Amygdala (tissue), 56 donors: ENCODE results near the gene RUNX2.
A peak's percentile ranks its signal among the peaks of the same experiment; 100 is the strongest.

Experiments
- DNase-seq, 56 donors: peaks; one replicate each; lab custom pipeline; 2025; lab: John Stamatoyannopoulos, UW

Gene RUNX2

DNA sequence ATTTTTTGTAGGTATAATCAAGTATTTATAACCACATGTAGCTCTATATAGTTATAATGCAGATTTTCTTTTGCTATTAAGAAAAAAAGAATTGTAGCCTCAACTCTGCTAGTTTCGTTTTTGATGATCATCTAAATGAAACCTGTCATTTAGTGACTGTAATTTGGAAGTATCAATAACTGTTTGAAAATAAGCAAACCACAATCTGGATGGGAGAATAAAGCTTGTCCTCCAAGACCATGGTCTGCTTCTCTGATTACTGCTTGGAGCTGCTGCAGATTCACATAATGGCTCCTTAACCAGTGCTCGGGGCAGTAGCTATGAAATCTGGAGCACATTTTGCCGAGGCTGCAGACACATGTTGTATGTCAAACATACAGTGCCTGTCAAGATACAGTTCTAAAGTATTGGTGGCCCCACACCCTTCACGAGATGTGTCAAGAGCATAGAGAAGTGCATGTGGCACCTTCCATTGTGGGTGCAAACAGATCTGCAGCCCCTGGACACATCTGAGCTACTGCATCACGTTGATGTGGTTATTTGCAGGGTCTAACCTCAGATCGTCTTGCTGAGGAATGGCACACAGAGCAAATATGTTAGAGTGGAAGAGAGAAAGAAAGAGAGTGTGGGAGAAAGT, 305.3 kb downstream of the RUNX2 start:
- DNase-seq = no peak

DNA sequence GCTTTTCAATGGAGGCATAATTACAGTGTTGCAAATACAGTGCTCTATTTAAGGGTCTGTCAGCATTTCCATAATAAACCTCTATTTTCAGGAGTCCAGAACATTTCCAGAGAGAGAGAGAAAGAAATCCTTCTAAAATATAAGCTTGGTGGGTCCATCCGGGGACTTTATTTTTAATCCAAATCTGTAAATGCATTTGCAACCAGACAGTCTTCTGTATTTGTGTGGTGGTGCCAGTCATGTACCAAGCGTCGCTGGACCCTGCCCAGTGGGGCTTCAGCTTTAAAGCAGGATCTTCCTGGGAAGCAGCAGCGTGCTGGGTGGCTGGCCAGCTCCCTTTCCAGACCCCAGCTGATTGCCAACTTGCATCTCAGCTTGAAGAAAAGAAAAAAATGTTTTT, 306.1 kb downstream of the RUNX2 start:
- no peak for DNase-seq

DNA sequence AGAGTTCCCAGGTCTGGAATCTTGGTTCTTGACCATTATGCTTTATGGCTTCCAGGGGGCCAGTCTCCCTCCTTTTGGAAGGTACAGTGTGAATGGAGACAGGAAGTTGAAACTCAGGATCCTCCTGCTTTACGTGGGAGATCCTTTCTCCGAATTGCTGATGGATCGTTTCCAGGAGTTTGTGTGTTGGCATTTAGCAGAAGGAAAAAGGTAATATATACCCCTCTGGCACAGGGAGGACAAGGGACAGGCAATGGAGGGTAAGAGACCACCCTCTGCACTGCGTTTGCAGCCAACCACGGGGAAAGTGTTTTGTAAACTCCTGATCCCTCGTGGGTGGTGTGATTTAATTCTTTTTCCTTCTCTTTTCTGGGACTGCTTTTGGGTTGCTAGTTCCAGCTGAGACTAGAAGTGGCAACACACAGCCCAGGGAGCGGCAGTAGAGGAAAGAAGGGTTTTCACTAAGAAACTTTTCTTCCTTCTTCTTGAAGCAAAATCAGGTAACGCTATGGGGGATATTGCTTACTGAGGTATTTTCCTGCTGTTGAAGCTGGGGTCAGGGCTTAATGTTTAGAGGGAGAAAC, 307.2 kb downstream of the RUNX2 start:
- no peak for DNase-seq

DNA sequence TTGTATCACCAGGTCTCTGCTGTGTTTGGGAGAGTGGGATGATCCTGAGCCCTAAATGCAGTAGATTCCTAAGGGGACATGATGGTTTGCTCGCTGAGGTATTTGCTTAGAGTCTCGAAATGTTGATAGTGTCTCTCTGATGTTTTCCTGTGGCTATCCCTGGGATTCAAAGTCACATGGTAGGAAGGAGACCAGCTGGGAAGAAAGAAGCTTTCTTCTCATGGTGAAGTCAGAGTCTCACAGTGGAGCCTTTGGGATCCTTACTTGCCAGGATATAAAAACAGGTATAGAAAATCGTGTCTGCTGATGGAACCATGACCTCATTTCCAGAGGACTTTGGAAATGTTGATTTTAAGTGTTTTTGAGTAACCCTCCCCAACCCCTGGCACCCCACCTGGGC, 308.9 kb downstream of the RUNX2 start:
- DNase-seq = no peak

DNA sequence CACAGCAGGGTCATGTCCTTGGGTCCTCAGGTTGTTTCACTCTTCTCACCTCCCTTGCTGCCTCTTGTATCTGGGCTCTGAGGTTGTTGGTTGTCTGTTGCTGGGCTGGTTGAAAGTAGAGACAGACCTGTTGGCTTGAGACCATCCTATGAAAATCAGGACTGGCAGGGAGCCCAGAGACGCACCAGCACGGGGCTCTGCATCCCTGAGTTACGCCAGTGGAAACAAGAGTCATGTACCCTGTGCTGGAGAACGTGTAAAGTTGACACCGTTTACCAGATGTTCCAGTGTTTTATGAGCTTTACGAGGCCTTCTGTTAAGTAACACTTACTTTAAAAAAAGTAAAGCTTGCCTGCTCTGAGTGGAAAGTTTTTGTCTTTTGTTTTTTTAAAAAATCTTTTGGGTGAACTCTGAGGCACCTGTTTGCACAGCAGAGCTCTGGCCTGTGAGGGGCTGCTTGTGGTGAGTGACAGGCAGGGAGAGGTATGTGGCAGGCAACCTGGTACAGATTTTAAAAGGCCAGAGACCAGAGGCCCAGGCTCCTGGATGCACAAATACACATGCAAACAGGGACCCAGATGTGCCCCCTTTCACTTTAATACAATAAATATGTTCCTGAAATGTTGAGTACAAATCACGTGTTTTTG, 309.6 kb downstream of the RUNX2 start:
- no peak for DNase-seq

DNA sequence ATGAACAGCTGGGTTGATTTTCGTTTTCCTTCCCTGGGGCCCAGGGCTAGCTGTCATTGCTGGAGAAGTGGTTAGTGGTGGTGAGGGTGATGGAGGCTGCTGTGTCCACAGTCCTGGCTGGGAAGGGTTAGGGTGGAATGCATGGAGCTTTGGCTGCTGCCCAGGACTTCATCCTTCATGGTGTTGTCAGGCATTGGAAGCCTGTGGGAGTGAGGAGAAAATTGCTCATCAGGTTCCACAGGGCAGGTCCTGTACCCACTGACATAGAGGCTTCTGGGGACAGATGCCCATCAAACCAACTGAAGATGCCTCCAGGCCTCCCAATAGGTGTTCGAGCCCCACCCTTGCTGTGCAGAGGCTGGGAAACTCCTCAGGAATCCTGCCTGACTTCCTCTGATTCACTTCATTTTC, 312.0 kb downstream of the RUNX2 start:
- DNase-seq = no peak

DNA sequence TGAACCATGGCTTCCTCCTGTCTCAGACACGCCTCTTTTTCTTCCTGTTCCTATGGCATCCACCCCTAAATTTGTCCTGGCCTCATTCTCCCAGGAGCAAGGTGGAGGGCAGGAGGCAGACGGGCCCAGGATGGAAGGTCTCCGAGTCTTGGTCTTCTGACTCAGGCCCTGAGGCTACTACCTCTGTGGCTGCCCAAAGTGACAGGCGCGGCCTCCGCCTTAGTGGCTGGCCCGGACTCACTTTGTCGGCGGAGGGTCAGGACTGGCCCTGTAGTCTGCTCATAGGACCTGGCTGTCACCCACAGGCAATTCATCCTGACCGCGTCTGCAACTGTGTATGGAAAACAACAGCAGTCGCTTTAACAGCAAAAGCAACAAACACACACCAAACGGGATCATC, 312.7 kb downstream of the RUNX2 start:
- DNase-seq = no peak

DNA sequence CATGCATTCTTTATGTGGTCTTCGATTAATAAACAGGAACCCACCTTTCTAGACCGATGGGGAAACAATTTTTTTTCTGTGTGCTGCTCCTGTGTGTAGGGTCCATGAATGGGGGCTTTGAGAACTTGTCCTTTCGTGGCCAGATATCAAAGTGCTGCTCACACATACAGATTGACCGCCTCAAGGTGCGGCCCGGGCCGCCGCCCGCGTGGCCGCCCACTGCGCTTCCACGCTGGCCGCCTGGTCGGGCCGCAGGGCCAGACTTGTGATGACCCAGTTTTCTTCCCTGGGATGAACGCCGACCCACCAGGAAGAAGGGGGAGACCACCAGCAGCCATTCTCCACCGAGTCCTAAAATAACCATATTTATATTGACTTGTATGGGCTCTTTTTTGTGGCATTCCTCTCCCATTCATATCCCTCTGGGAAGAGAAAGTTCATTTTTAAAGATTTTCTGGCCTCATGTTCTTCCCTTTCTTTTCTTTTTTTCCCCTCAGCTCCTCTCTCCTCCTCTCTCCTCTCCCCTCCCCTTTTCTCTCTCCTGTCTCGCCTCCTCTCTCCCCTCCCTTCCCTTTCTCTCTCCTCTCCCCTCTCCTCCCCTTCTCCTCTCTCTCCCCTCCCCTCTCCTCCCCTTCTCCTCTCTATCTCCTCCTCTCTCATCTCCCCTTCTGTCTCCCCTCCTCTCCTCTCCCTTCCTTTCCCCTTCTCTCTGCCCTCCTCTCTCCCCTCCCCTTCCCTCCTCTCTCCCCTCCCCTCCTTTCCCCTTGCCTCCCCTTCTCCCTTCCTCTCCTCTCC, 314.4 kb downstream of the RUNX2 start:
- no peak for DNase-seq

DNA sequence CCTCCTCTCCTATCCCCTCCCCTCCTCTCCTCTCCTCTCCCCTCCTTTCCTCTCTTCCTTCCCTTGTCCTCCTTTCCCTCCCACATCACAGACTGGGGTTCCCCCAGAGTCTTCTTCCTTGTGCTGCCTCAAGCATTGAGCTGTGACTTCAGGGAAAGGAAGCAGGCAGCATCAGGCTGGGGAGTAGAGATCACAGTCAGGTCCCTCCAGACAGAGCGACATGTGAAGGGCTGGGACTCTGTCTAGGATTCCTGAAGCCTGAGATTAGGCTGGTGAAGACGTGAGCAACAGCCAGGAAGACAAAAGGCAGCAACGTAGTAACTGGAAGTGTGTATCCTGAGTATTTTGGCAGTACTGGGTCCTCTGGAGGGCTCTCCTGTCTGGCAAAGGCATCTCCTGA, 315.0 kb downstream of the RUNX2 start:
- DNase-seq = no peak

DNA sequence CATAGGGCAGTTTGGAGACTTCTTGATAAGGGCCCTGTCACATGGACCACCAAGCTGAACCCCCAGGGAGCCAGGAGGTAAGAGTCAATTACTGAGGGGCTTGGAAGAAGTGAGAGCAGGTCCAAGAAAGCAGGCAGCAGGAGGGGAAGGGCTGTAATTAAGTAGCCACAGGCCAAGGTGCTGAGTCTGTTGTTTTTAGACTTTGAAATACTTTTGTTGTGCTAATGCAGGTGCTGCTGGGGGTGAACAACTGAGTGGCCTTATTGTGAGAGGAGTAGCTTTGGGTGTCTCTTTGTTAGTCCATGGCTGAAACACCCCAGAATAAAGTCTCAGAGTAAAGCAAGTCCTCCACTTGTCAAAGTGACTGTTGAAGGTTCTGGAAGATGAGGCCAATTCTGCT, 316.6 kb downstream of the RUNX2 start:
- DNase-seq = no peak

DNA sequence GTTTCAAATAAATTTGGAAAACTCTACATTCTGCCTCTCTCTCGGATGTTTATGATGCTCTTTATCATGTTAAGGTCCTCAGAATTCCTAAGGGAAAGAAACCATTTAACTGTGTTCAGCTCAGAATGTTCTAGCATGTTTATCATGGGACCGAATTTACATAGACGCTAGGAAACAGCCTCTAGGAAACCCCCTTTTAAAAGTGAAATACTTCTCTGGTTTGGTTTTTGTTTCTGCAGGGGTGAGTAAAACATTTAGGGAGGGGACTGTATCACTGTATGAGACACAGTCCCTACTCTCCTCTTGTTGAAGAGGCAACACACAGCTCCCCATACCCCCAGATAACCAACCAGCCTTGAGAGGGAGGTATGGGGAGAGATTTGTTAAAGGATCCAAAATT, 317.2 kb downstream of the RUNX2 start:
- no peak for DNase-seq

DNA sequence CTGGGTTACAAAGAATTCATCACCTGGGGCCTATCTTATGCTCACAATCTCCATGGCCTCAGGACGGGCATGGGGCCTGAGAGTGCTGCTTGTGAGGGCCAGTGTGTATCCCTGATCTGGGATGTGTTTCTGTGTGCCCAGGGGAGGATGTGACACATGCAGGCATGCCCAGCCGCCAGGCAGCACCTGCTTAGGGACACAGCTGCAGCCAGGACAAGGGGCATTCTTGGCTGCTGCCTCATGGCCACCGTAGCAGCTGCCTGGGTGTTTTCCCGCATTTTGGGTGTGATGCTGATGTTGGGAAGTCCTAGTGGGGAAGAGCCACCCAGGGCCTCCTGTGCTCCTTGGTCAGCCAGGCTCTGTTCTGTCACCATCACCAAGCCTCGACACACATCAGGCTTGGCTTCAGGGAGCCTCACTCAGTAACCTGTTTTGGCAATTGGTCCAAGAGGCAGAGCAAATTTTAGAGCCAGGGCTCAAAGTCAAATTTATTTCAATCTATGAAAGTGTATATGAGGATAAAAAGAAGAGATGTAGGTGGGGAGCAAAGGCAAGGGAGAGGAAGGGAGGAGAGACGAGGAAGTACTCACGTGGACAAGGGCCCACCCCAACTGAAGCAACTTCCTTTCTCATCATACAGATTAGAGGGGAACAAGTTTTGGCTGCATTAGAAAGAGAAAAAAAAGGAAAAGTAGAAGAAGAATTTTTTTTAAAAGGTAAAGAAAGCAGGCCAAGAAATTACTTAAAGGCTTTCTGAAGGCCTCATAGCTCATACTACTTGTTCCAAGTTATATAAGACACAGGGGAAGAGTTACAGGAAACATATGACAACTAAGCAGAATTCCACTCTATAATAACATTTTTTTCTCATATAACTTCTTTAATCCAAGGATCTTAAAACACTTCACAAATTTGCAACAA, 319.5 kb downstream of the RUNX2 start:
- peak in 1 of 56 donors; percentile 7 for DNase-seq

DNA sequence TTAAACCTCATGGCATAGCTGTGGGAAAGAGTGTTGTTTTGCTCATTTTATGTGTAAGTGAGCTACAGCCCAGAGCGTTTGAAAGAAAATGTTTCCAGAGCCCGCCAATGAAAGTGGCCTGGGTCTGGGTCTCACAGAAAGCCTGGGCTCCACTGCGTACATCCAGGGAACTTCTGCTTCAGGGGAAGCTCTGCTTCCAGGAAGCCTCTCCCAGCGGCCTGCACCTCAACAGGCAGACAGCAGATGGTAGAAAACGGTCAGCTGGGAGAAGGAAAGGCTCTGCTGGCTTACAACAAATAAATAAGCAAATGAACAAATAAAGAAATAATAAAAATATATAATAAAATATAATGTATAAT, 320.1 kb downstream of the RUNX2 start:
- DNase-seq = no peak

DNA sequence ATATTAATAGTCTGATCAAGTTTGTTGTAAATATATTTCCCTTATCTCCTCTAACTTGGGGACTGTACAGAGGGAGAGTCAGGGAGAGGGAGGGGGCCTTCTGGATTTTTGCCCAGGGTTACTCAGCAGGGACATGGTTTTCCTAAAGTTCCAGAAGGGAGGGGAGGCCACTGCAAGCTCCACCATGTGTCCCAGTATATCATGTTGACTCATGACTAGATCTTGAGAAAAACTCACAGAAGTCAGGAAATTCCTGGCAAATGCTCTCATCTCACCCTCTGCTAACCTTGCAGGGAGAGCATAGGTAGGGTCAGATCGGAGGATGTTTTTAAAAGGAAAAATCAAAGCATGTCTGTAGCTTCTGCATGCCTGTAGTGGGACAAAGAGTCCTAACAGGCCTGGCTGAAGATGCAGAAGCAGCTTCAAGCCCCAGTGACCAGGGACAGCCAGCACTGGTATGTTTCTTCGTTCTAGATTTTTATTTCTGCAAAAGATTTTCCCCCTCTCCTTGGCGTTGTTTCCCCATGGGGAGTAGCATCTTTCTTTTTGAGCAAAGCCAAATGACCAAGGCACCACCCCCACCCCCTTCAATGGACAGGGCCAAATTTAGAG, 322.5 kb downstream of the RUNX2 start:
- no peak for DNase-seq

DNA sequence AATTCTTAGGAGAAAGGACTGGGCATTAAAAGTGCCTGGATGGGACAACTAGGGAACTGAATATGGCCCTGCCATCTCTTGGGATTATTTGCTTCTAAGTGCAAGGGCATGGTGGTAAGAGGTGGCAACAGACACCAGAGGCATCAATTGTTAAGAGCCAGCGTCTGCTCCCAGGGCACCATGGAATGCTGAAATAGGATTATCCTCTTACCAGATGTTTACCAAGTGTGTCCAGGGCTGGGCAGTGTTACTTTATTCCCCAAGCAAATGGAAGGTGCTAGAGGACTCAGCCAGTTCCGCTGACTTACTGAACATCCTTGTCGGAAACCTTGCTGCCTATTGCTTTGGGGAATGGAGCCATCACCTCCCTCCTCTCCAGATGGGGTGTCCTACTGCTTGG, 323.2 kb downstream of the RUNX2 start:
- no peak for DNase-seq

DNA sequence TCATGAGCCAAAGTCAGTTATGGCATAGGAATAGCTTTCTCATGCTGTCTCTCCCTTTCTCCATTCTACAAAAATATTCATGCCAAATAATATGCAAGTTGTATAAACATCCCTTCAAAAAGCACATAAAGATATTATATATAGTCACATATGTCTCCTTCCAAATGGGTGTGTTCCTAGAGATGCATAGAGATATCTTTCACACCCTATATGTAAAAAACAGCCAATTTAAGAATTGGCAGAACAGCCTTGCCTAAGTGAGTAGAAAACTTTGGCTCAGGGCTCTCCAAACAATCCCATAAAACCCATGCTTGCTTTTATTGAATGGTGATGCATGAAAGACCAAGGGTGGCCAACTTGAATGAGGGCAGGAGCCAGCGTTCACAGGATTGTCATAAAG, 324.3 kb downstream of the RUNX2 start:
- no peak for DNase-seq

DNA sequence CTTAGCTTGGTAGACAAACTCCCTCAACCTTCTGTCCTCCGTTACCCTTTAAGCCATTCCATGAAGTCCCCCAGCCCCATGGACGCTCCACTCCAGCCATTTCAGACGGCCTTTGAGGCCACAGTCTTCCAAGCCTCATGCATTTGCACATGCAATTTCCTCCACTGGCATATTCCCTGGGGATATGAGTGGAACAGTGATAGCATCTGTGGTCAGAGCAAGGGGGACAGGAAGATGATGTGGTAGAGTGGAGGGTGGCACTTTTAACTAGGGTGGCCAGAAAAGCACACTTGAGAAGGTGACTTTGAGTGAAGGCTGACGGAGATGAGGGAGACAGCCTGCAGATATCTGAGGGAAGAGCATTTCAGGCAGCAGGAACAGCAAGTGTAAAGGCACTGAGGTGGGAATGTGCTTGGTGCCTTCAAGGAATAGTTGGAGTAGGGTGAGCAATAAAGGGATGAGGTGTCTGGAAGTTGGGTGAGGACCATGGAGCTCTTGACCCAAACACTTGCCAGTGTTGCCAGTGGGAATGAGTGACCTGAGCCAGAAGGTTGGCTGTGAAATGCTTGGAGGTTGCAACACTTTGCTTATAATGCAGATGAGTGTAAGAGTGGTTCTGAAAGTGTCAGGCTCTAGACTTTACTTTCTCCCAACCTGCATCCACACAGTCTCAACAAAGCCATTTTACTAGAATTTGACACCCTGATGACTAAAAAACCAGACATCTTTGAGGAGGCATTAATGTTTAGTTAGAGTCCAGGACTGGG, 325.2 kb downstream of the RUNX2 start:
- DNase-seq = no peak

DNA sequence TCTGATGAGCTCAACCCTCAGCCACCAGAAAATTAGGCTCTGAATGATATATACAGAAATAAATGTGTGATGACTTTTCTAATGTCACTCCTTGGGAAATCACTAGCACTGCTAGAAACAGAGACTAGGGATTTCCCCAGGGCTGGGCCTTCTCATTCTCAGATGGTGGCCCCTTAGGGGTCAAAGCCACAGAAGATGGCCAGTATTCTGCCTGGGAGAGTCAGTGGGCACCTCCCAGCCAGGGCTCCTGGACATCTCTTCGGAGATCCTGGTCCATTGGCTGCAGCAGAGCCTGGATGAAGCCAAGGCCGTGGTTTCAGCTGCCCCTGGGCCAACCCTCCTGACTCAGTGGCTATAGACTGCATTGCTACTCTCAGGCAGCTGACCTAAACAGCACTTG, 326.5 kb downstream of the RUNX2 start:
- no peak for DNase-seq

DNA sequence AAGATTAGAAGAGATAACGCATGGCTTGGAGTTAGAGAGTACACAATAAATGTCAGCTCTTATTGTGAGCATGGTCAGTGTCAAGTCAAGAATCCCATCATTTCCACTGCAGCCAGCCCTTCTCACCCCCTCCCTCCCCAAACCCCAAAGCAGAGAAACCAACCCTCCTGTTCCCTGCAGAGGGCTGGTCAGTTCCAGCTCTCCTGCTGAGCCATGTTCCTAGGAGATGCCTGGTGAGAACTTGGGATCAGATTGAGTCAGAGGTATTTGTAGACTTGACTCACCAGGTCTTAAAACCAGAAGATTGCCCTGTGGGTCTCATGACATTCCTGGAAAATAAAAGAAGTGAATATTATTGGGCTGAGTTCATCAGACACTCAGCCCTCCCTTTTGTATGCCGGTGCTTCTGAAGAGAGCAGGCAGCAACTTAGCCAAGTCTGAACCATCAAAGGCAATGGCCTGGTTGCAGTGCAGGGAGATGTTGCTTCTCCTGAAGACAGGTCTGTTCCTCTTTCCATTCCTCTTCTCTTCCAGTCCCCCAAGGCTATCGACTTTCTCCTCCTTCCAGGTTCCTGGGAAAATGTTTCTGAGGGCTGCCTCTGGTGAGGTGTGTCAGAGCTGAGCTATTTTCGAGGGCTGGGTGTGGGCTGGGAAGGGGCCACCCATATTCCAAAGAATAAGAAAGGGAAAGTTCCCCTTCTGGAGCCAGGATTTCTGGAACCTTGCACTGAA, 327.8 kb downstream of the RUNX2 start:
- no peak for DNase-seq
